ENCODE measurements around the gene CRPPA.
"Not testable (repeated sequence)": the region's sequence is repeated elsewhere in the genome, so short reads cannot be mapped to it uniquely, and the experiment has no call there.

CRPPA gene

GRCh38 chr7:16421333-16422102 is at the start of gene CRPPA:
Gene CRPPA (minus strand): TSS chr7:16421538. CDS start chr7:16421322, 216 bp downstream.
- no peak for DNase-seq (ENCODE audit: low spot score)

- no peak for DNase-seq (ENCODE audit: low spot score)
Measured at GRCh38 chr7:16465469-16466361, 44.4 kb upstream of the CRPPA start, which contains the start of gene SOSTDC1. Gene SOSTDC1 (minus strand): TSS chr7:16465738. CDS start chr7:16465668, 70 bp downstream.

- no peak for DNase-seq (ENCODE audit: low spot score)
Measured at GRCh38 chr7:16463949-16464715, 42.8 kb upstream of the CRPPA start.

GRCh38 chr7:16463520-16463919 is 42.2 kb upstream of the CRPPA start:
- DNase-seq (ENCODE audit: low spot score), result no peak

- no peak for DNase-seq (ENCODE audit: low spot score)
Measured at GRCh38 chr7:16462431-16462889, 41.1 kb upstream of the CRPPA start.

GRCh38 chr7:16460789-16461493 is 39.6 kb upstream of the CRPPA start:
- DNase-seq (ENCODE audit: low spot score), result no peak

- DNase-seq (ENCODE audit: low spot score), result not testable (repeated sequence)
Measured at GRCh38 chr7:16456303-16456702, 35.0 kb upstream of the CRPPA start.

GRCh38 chr7:16455591-16455990 is 34.3 kb upstream of the CRPPA start:
- DNase-seq (ENCODE audit: low spot score), result no peak

GRCh38 chr7:16450366-16450765 is 29.0 kb upstream of the CRPPA start:
- no peak for DNase-seq (ENCODE audit: low spot score)

GRCh38 chr7:16447876-16448275 is 26.5 kb upstream of the CRPPA start:
- no peak for DNase-seq (ENCODE audit: low spot score)

- no peak for DNase-seq (ENCODE audit: low spot score)
Measured at GRCh38 chr7:16446508-16446907, 25.2 kb upstream of the CRPPA start.

GRCh38 chr7:16443871-16444270 is 22.5 kb upstream of the CRPPA start:
- not testable (repeated sequence) for DNase-seq (ENCODE audit: low spot score)

- no peak for DNase-seq (ENCODE audit: low spot score)
Measured at GRCh38 chr7:16438988-16439387, 17.6 kb upstream of the CRPPA start.

GRCh38 chr7:16436306-16436705 is 15.0 kb upstream of the CRPPA start:
- no peak for DNase-seq (ENCODE audit: low spot score)

GRCh38 chr7:16433568-16434122 is 12.3 kb upstream of the CRPPA start:
- DNase-seq (ENCODE audit: low spot score), result no peak

GRCh38 chr7:16432425-16432731 is 11.0 kb upstream of the CRPPA start:
- no peak for DNase-seq (ENCODE audit: low spot score)

- peak; percentile 34 for DNase-seq (ENCODE audit: low spot score)
Measured at GRCh38 chr7:16431646-16432424, 10.5 kb upstream of the CRPPA start.

- DNase-seq (ENCODE audit: low spot score), result no peak
Measured at GRCh38 chr7:16430133-16430532, 8.8 kb upstream of the CRPPA start.

- no peak for DNase-seq (ENCODE audit: low spot score)
Measured at GRCh38 chr7:16428672-16429071, 7.3 kb upstream of the CRPPA start.

- DNase-seq (ENCODE audit: low spot score), result no peak
Measured at GRCh38 chr7:16428182-16428581, 6.8 kb upstream of the CRPPA start.

GRCh38 chr7:16423761-16424160 is 2.4 kb upstream of the CRPPA start:
- no peak for DNase-seq (ENCODE audit: low spot score)
